B cell (primary cell): Measurements from ENCODE around the gene ATP11B.

Experiments
- CTCF ChIP-seq: fragments of 200-600 bp; IDR thresholded peaks from one replicate; pipeline ENCODE4 v1.8.0; 2022; ENCODE audit warnings: antibody characterized with exemption, mild to moderate bottlenecking
- EZH2 ChIP-seq: IDR thresholded peaks from 2 replicates; pipeline ENCODE4 v1.6.1; 2012; ENCODE audit warnings: borderline replicate concordance, low read depth, mild to moderate bottlenecking, moderate library complexity, low read length; ENCODE audit not compliant: insufficient read depth, poor library complexity, severe bottlenecking

- TF ChIP-seq CTCF (no peak), EZH2 (no peak)
Measured at GRCh38 chr3:182755712-182756111, 37.6 kb upstream of the ATP11B start.
